ENCODE measurements around the gene MAT1A.

Gene MAT1A

DNA sequence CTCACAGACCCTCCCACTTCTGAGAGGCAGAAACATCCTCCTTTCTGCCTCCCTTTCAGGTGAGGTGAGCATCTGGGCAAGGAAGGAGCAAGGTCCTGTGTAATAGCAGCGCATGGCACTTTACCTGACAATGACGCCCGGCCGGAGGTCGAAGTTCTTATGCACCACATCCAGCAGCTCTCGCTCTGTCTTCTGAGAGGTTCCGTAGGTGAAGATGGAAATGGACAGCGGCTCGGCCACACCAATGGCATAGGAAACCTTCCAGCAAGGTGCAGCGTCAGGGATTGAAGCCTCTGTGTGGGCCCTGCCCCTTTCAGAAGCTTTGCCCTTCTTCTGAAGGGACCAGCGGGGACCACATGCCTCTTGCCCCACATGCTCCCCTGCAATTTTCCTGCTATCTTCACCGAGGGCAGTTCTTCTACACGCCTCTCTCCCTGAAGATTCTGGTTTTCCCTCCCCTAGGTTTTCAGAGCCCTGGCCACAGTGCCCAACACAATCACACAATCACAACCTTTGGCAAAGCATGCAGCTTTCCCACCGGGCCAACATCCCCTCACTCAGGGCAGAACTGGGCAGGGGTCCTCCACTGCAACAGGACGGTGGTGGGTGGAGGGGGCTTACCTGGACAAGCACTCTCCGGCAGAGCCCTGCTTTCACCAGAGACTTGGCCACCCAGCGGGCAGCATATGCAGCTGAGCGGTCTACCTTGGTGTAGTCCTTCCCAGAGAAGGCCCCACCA is 14.9 kb downstream of the MAT1A start:
- no peak overlapping the region for H3K4me3 ChIP-seq (ENCODE audit: low read depth, low read length)
- no peak overlapping the region for H3K9ac ChIP-seq (ENCODE audit: low read length)
- H3K9me3 ChIP-seq (ENCODE audit: control insufficient read depth, insufficient read depth, low read depth, low read length), result peaks cover 12% of the 10 kb centered on the region; the same call in 1 of the 2 replicates
- H3K27ac ChIP-seq (ENCODE audit: low read depth, low read length), result no peak overlapping the region
- H3K27me3 ChIP-seq (ENCODE audit: control insufficient read depth, insufficient read depth, low read length), result no peaks in the 10 kb centered on the region
- no peaks in the 10 kb centered on the region for H3K36me3 ChIP-seq (ENCODE audit: control insufficient read depth, insufficient read depth, low read length)
- H3K4me1 ChIP-seq (ENCODE audit: control insufficient read depth, insufficient read depth, low read length), result peaks cover 9% of the 10 kb centered on the region; the same call in 1 of the 2 replicates

DNA sequence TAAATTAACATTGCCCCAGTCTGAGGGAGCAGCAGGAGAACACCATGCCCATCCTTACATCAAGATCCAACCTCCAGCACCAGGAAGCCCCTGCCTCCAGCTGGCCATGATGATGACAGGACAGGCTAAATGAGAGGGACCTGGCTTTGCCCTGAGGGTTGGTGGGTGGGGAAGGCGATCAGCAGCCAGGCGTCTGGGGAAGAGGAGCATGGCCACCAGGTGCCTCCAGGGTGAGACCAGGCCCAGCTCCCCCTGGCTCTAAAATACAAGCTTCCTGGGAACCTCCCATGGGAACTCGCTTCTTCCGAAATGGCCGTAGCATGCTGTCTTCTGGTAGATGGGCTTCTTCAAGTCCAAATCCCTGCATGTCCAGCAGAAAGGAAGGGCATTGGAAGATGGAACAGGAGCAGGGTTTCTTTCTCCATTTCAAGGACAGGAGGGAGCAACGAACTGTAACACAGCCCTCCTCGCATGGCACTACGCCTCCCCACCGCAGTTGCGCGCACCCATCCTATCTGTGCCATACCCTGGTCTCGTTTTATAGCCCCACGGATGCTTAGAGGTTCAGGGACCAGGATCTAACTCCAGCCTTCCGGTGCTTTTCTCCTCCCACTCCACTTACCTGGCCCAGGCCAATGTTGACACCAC is 15.8 kb downstream of the MAT1A start:
- no peak overlapping the region for H3K9ac ChIP-seq (ENCODE audit: low read length)
- H3K27ac ChIP-seq (ENCODE audit: low read depth, low read length), result no peak overlapping the region
- no peaks in the 10 kb centered on the region for H3K27me3 ChIP-seq (ENCODE audit: control insufficient read depth, insufficient read depth, low read length)
- peaks cover 9% of the 10 kb centered on the region; the same call in 1 of the 2 replicates for H3K4me1 ChIP-seq (ENCODE audit: control insufficient read depth, insufficient read depth, low read length)
- H3K9me3 ChIP-seq (ENCODE audit: control insufficient read depth, insufficient read depth, low read depth, low read length), result peaks cover 12% of the 10 kb centered on the region; the same call in 1 of the 2 replicates
- H3K4me3 ChIP-seq (ENCODE audit: low read depth, low read length), result no peak overlapping the region
- no peaks in the 10 kb centered on the region for H3K36me3 ChIP-seq (ENCODE audit: control insufficient read depth, insufficient read depth, low read length)

DNA sequence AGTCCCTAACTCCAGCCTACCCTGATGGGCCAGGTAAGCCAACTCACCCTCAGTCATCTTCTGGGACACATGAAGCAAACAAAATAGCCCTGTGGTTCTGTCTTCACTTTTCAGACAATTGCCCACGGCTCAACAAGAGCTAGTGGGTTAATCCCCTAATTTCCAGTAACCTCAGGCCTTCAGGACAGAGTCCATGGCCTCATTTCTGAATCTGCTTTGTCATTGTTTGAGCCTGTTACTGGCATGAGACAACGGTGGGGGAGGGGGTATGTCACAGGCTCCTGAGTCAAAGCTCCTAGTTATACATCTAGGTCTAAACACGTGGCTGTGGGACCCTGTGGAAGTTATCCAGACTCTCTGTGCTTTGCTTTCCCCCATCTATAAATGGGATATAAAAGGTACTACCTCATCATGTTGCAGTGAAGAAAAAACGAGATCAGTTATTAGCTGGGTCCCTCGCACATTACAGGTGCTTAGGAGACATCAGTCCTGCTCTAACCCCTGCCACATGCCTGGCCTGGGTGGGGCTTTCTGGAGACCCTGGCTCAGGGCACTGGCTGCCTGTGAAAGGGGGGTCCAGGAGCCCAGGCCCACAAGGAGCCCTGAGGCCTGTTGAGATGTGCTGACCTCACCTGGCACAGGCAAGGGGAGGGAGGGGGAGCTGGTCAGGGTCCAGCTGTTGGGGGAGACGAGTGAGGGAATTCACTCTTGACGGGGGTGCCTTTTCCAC is 16.5 kb downstream of the MAT1A start:
- H3K4me1 ChIP-seq (ENCODE audit: control insufficient read depth, insufficient read depth, low read length), result peaks cover 9% of the 10 kb centered on the region; the same call in 1 of the 2 replicates
- no peak overlapping the region for H3K4me3 ChIP-seq (ENCODE audit: low read depth, low read length)
- no peak overlapping the region for H3K27ac ChIP-seq (ENCODE audit: low read depth, low read length)
- no peaks in the 10 kb centered on the region for H3K36me3 ChIP-seq (ENCODE audit: control insufficient read depth, insufficient read depth, low read length)
- peaks cover 12% of the 10 kb centered on the region; the same call in 1 of the 2 replicates for H3K9me3 ChIP-seq (ENCODE audit: control insufficient read depth, insufficient read depth, low read depth, low read length)
- no peaks in the 10 kb centered on the region for H3K27me3 ChIP-seq (ENCODE audit: control insufficient read depth, insufficient read depth, low read length)
- H3K9ac ChIP-seq (ENCODE audit: low read length), result no peak overlapping the region

DNA sequence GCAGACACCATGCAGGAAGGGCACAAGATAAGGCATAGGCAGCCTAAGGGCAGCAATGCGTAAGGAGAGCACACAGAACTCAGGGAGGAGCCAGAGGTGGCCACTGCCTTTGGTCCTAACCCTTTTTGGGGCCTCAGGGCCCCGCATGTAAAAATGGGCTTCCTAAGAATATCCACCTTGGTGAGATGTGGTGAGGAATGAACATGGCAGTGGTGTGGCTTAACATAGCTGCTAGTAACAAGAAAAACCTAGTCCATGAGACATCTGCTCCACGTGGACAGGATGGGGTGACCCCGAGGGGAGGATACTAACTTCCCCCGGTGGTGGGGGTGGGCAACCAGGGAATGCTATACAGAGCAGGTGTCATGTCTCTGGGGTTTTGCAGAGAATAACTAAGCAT is 18.0 kb downstream of the MAT1A start:
- no peak overlapping the region for H3K27ac ChIP-seq (ENCODE audit: low read depth, low read length)
- H3K9me3 ChIP-seq (ENCODE audit: control insufficient read depth, insufficient read depth, low read depth, low read length), result peaks cover 12% of the 10 kb centered on the region; the same call in 1 of the 2 replicates
- H3K27me3 ChIP-seq (ENCODE audit: control insufficient read depth, insufficient read depth, low read length), result no peaks in the 10 kb centered on the region
- H3K4me3 ChIP-seq (ENCODE audit: low read depth, low read length), result no peak overlapping the region
- no peaks in the 10 kb centered on the region for H3K36me3 ChIP-seq (ENCODE audit: control insufficient read depth, insufficient read depth, low read length)
- H3K9ac ChIP-seq (ENCODE audit: low read length), result no peak overlapping the region
- peaks cover 10% of the 10 kb centered on the region; the same call in 1 of the 2 replicates for H3K4me1 ChIP-seq (ENCODE audit: control insufficient read depth, insufficient read depth, low read length)

DNA sequence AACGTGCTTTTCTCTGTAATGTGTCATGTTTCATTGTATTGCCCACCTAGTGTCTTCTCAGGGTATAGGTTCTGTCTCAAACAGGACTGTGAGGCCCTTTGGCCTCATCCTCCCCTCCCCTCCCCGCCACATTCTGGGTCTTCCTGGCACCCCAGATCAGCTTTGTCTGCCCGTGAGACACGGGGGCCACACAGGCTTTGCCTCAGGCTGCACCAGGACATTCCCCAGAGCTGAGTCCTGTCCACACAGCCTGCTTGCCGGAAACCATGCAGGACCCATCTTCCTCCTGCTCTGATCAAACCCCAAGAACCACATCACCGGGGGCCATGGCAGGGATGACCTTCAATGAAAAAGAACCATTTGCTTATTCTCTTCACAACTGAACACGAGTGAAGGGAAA is 18.6 kb downstream of the MAT1A start:
- Histone ChIP-seq H3K27me3 (ENCODE audit: control insufficient read depth, insufficient read depth, low read length) (no peaks in the 10 kb centered on the region), H3K4me3 (ENCODE audit: low read depth, low read length) (no peak overlapping the region), H3K27ac (ENCODE audit: low read depth, low read length) (no peak overlapping the region), H3K9ac (ENCODE audit: low read length) (no peak overlapping the region), H3K4me1 (ENCODE audit: control insufficient read depth, insufficient read depth, low read length) (peaks cover 15% of the 10 kb centered on the region; the same call in 1 of the 2 replicates), H3K9me3 (ENCODE audit: control insufficient read depth, insufficient read depth, low read depth, low read length) (peaks cover 12% of the 10 kb centered on the region; the same call in 1 of the 2 replicates), H3K36me3 (ENCODE audit: control insufficient read depth, insufficient read depth, low read length) (no peaks in the 10 kb centered on the region)

DNA sequence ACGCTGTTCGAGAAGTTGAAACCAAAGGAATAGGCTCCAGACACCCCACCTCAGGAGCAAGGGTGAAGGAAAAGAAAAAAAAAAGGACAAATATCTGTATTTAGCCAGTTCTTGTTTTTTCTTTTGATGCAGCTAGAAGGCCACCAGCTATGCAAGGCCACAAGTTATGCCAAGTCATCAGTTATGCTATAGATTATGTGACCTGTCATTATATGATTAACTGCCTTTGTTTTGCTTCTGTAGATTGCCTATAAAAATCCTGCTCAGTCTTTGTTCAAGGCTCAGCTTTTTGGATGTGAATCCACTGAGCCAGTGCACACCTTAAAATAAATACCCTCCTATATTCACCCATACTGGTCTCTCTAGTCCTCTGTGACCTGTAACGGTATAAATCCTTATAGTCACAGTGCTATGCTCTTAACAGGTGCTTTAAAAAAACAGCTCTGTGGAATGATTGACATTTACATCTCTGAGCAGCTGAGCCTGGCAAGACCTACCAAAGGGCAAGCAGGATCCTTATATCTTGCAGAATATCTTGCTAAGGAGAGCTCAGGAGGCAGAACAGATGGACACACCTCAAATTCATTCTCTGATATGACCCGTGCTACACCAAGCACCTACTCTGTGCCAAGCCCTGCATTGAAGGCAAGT is 20.4 kb downstream of the MAT1A start:
- Histone ChIP-seq H3K27ac (ENCODE audit: low read depth, low read length) (no peak overlapping the region), H3K9me3 (ENCODE audit: control insufficient read depth, insufficient read depth, low read depth, low read length) (peaks cover 12% of the 10 kb centered on the region; the same call in 1 of the 2 replicates), H3K36me3 (ENCODE audit: control insufficient read depth, insufficient read depth, low read length) (no peaks in the 10 kb centered on the region), H3K27me3 (ENCODE audit: control insufficient read depth, insufficient read depth, low read length) (no peaks in the 10 kb centered on the region), H3K9ac (ENCODE audit: low read length) (no peak overlapping the region), H3K4me3 (ENCODE audit: low read depth, low read length) (no peak overlapping the region), H3K4me1 (ENCODE audit: control insufficient read depth, insufficient read depth, low read length) (peaks cover 27% of the 10 kb centered on the region)

DNA sequence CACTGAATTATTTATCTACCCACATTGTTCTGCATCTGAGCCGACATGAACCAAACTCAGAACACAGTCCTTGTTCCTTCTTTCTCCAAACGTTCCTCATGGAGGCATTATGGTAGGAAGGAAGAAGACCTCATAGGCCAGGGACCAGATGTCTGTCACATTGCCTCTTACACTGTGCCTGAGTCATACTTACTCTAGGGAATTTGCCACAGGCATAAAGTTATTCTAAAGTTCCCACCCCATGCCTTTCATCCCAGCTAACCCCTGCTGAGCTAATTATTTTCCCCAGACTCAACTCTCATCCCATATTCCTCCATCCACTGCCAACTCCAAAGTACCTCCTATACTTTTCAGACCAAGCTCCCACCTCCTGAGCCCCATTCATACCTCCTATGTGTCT is 21.2 kb downstream of the MAT1A start:
- Histone ChIP-seq H3K4me1 (ENCODE audit: control insufficient read depth, insufficient read depth, low read length) (peaks cover 26% of the 10 kb centered on the region), H3K4me3 (ENCODE audit: low read depth, low read length) (no peak overlapping the region), H3K9ac (ENCODE audit: low read length) (no peak overlapping the region), H3K9me3 (ENCODE audit: control insufficient read depth, insufficient read depth, low read depth, low read length) (peaks cover 12% of the 10 kb centered on the region; the same call in 1 of the 2 replicates), H3K27ac (ENCODE audit: low read depth, low read length) (no peak overlapping the region), H3K36me3 (ENCODE audit: control insufficient read depth, insufficient read depth, low read length) (no peaks in the 10 kb centered on the region), H3K27me3 (ENCODE audit: control insufficient read depth, insufficient read depth, low read length) (no peaks in the 10 kb centered on the region)

DNA sequence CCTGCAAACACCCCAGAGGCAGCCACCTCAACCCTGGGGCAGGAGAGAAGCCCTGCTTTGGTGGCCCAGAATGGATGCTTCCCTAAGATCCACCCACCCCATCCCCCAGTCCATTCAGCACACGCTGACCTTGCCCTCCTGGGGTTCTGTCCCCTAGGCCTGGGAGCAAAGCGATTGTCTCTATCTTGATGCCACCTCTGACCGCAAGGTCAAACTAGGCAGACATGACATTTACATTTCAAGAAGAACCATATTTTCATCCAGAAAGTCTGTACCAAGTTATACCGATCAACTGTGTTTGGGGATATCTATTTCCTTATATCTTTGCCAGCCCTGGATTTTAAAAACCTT is 23.0 kb downstream of the MAT1A start:
- H3K4me1 ChIP-seq (ENCODE audit: control insufficient read depth, insufficient read depth, low read length), result peaks cover 18% of the 10 kb centered on the region
- no peak overlapping the region for H3K4me3 ChIP-seq (ENCODE audit: low read depth, low read length)
- no peaks in the 10 kb centered on the region for H3K36me3 ChIP-seq (ENCODE audit: control insufficient read depth, insufficient read depth, low read length)
- peak overlapping the region; percentile 18 for H3K9ac ChIP-seq (ENCODE audit: low read length)
- H3K27me3 ChIP-seq (ENCODE audit: control insufficient read depth, insufficient read depth, low read length), result no peaks in the 10 kb centered on the region
- no peak overlapping the region for H3K27ac ChIP-seq (ENCODE audit: low read depth, low read length)
- peaks cover 19% of the 10 kb centered on the region for H3K9me3 ChIP-seq (ENCODE audit: control insufficient read depth, insufficient read depth, low read depth, low read length)

DNA sequence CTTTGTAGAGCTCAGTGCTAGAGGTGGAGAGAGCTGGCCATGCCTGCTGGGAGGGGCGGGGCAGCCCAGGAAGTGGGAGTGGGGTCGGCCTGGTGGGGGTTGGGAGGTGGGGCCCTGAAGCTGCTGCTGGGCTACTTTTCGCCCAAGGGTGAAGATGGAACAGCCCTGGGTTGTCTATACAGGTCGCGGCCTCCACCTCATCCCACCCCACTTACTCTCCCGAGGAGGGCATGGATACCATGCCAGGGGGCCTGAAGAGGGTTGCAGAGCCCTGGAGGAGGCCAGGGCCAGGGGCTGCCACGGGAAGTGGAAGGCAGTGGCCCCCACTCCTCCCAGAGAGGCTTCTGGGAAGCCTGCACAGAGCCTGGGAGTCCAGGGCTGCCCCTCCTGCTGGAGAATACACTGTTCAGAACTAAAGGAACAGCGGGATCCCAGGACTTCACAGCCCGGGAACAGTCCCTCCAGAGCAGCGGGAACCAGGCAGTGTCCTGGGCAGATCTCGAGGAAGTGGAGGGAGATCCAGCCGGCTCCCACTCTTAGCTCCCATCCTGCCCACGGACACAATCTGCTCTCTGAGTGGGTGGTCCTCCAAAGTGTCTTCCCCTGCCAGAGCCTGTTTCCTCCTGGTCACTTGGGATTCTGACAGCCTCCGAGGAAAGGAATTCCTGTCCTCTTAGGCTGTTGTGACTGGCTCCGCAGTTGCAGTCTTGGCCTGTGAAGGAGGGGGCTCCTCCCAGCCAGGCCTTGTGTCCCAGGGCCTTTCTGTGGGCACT is 23.5 kb downstream of the MAT1A start:
- peaks cover 18% of the 10 kb centered on the region for H3K4me1 ChIP-seq (ENCODE audit: control insufficient read depth, insufficient read depth, low read length)
- peaks cover 15% of the 10 kb centered on the region for H3K9me3 ChIP-seq (ENCODE audit: control insufficient read depth, insufficient read depth, low read depth, low read length)
- H3K27ac ChIP-seq (ENCODE audit: low read depth, low read length), result no peak overlapping the region; the same call in 1 of the 2 replicates
- no peak overlapping the region; the same call in 1 of the 2 replicates for H3K4me3 ChIP-seq (ENCODE audit: low read depth, low read length)
- H3K27me3 ChIP-seq (ENCODE audit: control insufficient read depth, insufficient read depth, low read length), result no peaks in the 10 kb centered on the region
- peak overlapping the region; percentile 18 for H3K9ac ChIP-seq (ENCODE audit: low read length)
- H3K36me3 ChIP-seq (ENCODE audit: control insufficient read depth, insufficient read depth, low read length), result no peaks in the 10 kb centered on the region
